B cell (primary cell): ENCODE results near the gene FFAR2. TPM values are rescaled to one million over a fixed set of nuclear protein-coding genes. Genes with fewer than 3 reads are reported as not detected.
"Not testable (repeated sequence)": the region's sequence is repeated elsewhere in the genome, so short reads cannot be mapped to it uniquely, and the experiment has no call there.

Experiments used
- ATAC-seq: fragments of 200-7000 bp; cut with Tn5 transposase; one replicate; pipeline ENCODE4 v1.10.0; 2021; ENCODE audit warnings: low read depth, mild to moderate bottlenecking, moderate number of reproducible peaks, moderate library complexity
- CTCF ChIA-PET: fragments of 350-600 bp; sonication (Branson Sonifier 250); formaldehyde crosslinking; loops from one replicate; lab custom pipeline; 2021; ENCODE audit warnings: antibody characterized with exemption, inconsistent platforms; lab: Charles Lee
- POLR2A ChIA-PET: fragments of 350-600 bp; sonication (Branson Sonifier 250); formaldehyde crosslinking; loops from one replicate; lab custom pipeline; 2021; ENCODE audit warnings: antibody characterized with exemption; lab: Charles Lee
- DNase-seq: peaks from one replicate; pipeline ENCODE4 v3.0.0; 2013
- H2AFZ ChIP-seq: 2 replicates; pipeline ENCODE4 v1.6.1; 2012; ENCODE audit warnings: mild to moderate bottlenecking, low read depth, low read length; ENCODE audit not compliant: insufficient read depth, poor library complexity, severe bottlenecking
- H3K27ac ChIP-seq, 2 donors: 1 replicate in 1 of 2; 2 replicates in 1 of 2; pipeline ENCODE4 v1.5.1; 2012 to 2013; ENCODE audit warnings: low read length in 2 of 2, mild to moderate bottlenecking in 2 of 2, moderate library complexity in 1 of 2
- H3K27me3 ChIP-seq, 4 experiments: fragments of 200-600 bp in 1 of 4; sonication (generic) in 1 of 4; replicated peaks in 1 of 4; 1 replicate in 2 of 4; 2 replicates in 2 of 4; pipeline versions ENCODE4 v1.6.1 to v1.7.0; 2013 to 2016; ENCODE audit warnings: low read length in 3 of 4, mild to moderate bottlenecking in 2 of 4, mixed read lengths in 1 of 4, moderate library complexity in 1 of 4; ENCODE audit not compliant: insufficient read depth in 4 of 4, control insufficient read depth in 3 of 4; ENCODE audit errors: control extremely low read depth in 1 of 4
- H3K36me3 ChIP-seq, 2 experiments: replicated peaks in 1 of 2; 1 replicate in 1 of 2; 2 replicates in 1 of 2; pipeline versions ENCODE4 v1.6.1 to v1.7.1; 2013; ENCODE audit warnings: low read length in 1 of 2; ENCODE audit not compliant: insufficient read depth in 2 of 2, control insufficient read depth in 1 of 2; ENCODE audit errors: control extremely low read depth in 1 of 2, extremely low read depth in 1 of 2
- H3K4me1 ChIP-seq, 2 donors: fragments of 200-600 bp in 1 of 2; sonication (generic) in 1 of 2; 1 replicate in 1 of 2; 2 replicates in 1 of 2; pipeline versions ENCODE4 v1.5.1 to v1.6.1; 2013 to 2017; ENCODE audit warnings: low read length in 2 of 2; ENCODE audit not compliant: control insufficient read depth in 2 of 2, insufficient read depth in 2 of 2
- H3K4me2 ChIP-seq: replicated peaks from 2 replicates; pipeline ENCODE3; 2012; ENCODE audit warnings: mild to moderate bottlenecking, low read depth, low read length; ENCODE audit not compliant: poor library complexity, severe bottlenecking
- H3K4me3 ChIP-seq, 5 experiments: fragments of 200-600 bp in 1 of 5; sonication (generic) in 1 of 5; 1 replicate in 3 of 5; 2 replicates in 2 of 5; pipeline versions ENCODE4 v1.5.1 to v1.7.0; 2011 to 2016; ENCODE audit warnings: low read length in 4 of 5, mild to moderate bottlenecking in 4 of 5, low read depth in 2 of 5, control low read depth in 1 of 5, moderate library complexity in 1 of 5; ENCODE audit not compliant: insufficient read depth in 1 of 5; ENCODE audit errors: control extremely low read depth in 1 of 5, extremely low read depth in 1 of 5
- H3K79me2 ChIP-seq: fragments of 200-600 bp; sonication (generic); one replicate; pipeline ENCODE4 v1.6.0; 2016; ENCODE audit warnings: low read length; ENCODE audit not compliant: control insufficient read depth, insufficient read depth
- H3K9ac ChIP-seq: fragments of 200-600 bp; sonication (generic); 2 replicates; pipeline ENCODE4 v1.6.1; 2017; ENCODE audit warnings: mild to moderate bottlenecking, low read length, moderate library complexity
- H3K9me3 ChIP-seq, 3 donors: one replicate each; pipeline versions ENCODE4 v1.6.1 to v1.7.1; 2013; ENCODE audit warnings: low read length in 2 of 3; ENCODE audit not compliant: control insufficient read depth in 2 of 3, insufficient read depth in 1 of 3; ENCODE audit errors: control extremely low read depth in 1 of 3
- H4K20me1 ChIP-seq: 2 replicates; pipeline ENCODE4 v1.6.0; 2012; ENCODE audit warnings: mild to moderate bottlenecking, low read length; ENCODE audit not compliant: insufficient read depth, control insufficient read depth, poor library complexity, severe bottlenecking
- H3K27ac Mint-ChIP-seq: one replicate; pipeline ENCODE4 v1.8.0; 2021; ENCODE audit warnings: mixed read lengths
- H3K27me3 Mint-ChIP-seq: one replicate; pipeline ENCODE4 v1.8.0; 2021; ENCODE audit warnings: mixed read lengths
- H3K4me1 Mint-ChIP-seq: one replicate; pipeline ENCODE4 v1.8.0; 2021; ENCODE audit warnings: mixed read lengths
- H3K4me3 Mint-ChIP-seq: one replicate; pipeline ENCODE4 v1.8.0; 2021; ENCODE audit warnings: mixed read lengths
- H3K9me3 Mint-ChIP-seq: one replicate; pipeline ENCODE4 v1.8.0; 2022; ENCODE audit warnings: mixed read lengths; ENCODE audit not compliant: insufficient read depth
- CTCF ChIP-seq: fragments of 200-600 bp; IDR thresholded peaks from one replicate; pipeline ENCODE4 v1.8.0; 2022; ENCODE audit warnings: antibody characterized with exemption, mild to moderate bottlenecking
- EZH2 ChIP-seq: IDR thresholded peaks from 2 replicates; pipeline ENCODE4 v1.6.1; 2012; ENCODE audit warnings: borderline replicate concordance, low read depth, mild to moderate bottlenecking, moderate library complexity, low read length; ENCODE audit not compliant: insufficient read depth, poor library complexity, severe bottlenecking
- WGBS: methylation state at CpG from one replicate; pipeline ENCODE4 v1.1.5; 2013; ENCODE audit warnings: missing lambda C conversion rate; ENCODE audit not compliant: insufficient coverage; 5-methylcytosine and 5-hydroxymethylcytosine counted together
- intact Hi-C: fragments of 100-400 bp; cut with micrococcal nuclease; formaldehyde crosslinking; loops from one replicate; pipeline ENCODE4 v1.10.0; 2022
- polyA plus RNA-seq: library from polyadenylated mRNA; depleted of rRNA; stranded (reverse); fragments of >200 nt; gene quantifications from 2 replicates; pipeline ENCODE4 v1.2.3, GENCODE V29; 2012
- total RNA-seq, 2 donors: library from RNA; stranded (reverse); fragments of 120-200 nt in 1 of 2; gene quantifications; 1 replicate in 1 of 2; 2 replicates in 1 of 2; pipeline versions ENCODE4 v1.2.3 to v1.2.4, GENCODE V29; 2013 to 2022

FFAR2 gene
- total and polyA plus RNA-seq, 2 donors (not counting 1 experiment from before 2014, with no cell fraction given): 0.31 TPM; not detected in 1

DNA sequence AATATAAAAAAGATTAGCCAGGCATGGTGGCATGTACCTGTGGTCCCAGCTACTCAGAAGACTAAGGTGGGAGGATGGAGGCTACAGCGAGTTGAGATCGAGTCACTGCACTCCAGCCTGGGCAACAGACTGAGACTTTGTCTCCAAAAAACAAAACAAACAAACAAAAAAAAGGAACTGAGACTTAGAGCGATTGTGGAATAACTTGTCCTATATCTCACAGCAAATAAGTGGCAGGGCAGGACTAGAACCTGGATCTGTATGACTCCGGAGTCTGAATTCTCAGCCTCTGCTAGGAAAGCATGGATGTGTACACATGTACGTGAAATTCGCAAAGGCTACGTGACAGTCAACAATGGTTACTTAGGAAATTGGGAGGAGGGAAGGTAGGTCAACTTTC is 22.1 kb downstream of the FFAR2 start:
- no peak overlapping the region for H3K9ac ChIP-seq
- DNase-seq (no peak), ATAC-seq (no peak)
- H3K36me3 ChIP-seq: no peaks in the 10 kb centered on the region
- H3K4me3 ChIP-seq: no peak overlapping the region
- H3K79me2 ChIP-seq: no peaks in the 10 kb centered on the region
- H3K27ac ChIP-seq: no peak overlapping the region
- CTCF ChIA-PET: interaction anchor here (0.7 to 9.1 kb wide), 11 partner anchors 10 to 403 kb away, joined by 3 to 234 read pairs (median 10); partner anchors contain the start of genes FFAR1 and FFAR3
- no peaks in the 10 kb centered on the region for H3K27me3 ChIP-seq
- no peak overlapping the region for H3K4me3 Mint-ChIP-seq
- no peak overlapping the region for H2AFZ ChIP-seq
- H3K9me3 ChIP-seq: no peaks in the 10 kb centered on the region
- peaks cover 4% of the 10 kb centered on the region for H3K4me1 Mint-ChIP-seq
- no peak overlapping the region for H3K4me2 ChIP-seq
- no peaks in the 10 kb centered on the region for H3K9me3 Mint-ChIP-seq
- H3K27me3 Mint-ChIP-seq: no peaks in the 10 kb centered on the region
- WGBS: 79% methylated on average over 2 of the region's 7 CpGs
- POLR2A ChIA-PET: interaction anchor here (0.7 kb wide), 1 partner anchor 86 kb away, joined by 3 read pairs; no protein-coding TSS in a partner anchor
- H4K20me1 ChIP-seq: no peaks in the 10 kb centered on the region
- H3K27ac Mint-ChIP-seq: no peak overlapping the region
- TF ChIP-seq CTCF: no peak
- no peak for TF ChIP-seq EZH2
- intact Hi-C loops: no loop called here
- H3K4me1 ChIP-seq: peaks cover 0 to 6% of the 10 kb centered on the region in 2 donors

- POLR2A ChIA-PET: interaction anchor here (0.7 kb wide), 1 partner anchor 85 kb away, joined by 3 read pairs; no protein-coding TSS in a partner anchor
These were observed 23.0 kb downstream of the FFAR2 start for GRCh38 chr19:35471075-35471474.

More at GRCh38 chr19:35471075-35471474, 23.0 kb downstream of the FFAR2 start:
- H2AFZ ChIP-seq, intact Hi-C loops, H3K27me3 Mint-ChIP-seq, H3K79me2 ChIP-seq, H3K9ac ChIP-seq, H3K27ac ChIP-seq, H3K4me1 ChIP-seq, DNase-seq, H3K9me3 Mint-ChIP-seq, H3K4me3 ChIP-seq, H4K20me1 ChIP-seq, H3K9me3 ChIP-seq, H3K4me1 Mint-ChIP-seq, H3K27me3 ChIP-seq, ATAC-seq, H3K36me3 ChIP-seq, H3K4me2 ChIP-seq, H3K4me3 Mint-ChIP-seq, H3K27ac Mint-ChIP-seq: not testable (repeated sequence)
- 100% methylated on average over 3 of the region's 4 CpGs for WGBS
- CTCF ChIA-PET: interaction anchor here (1.6 to 9.1 kb wide), 3 partner anchors 16 to 166 kb away, joined by 4 to 234 read pairs (median 12); partner anchors contain the start of genes FFAR1 and FFAR3
